Testis (tissue), 3 donors: ENCODE measurements around the gene ZBTB7C. TPM values are rescaled to one million over a fixed set of nuclear protein-coding genes. Genes with fewer than 3 reads are reported as not detected.

Source experiments
- DNase-seq: peaks from one replicate; pipeline ENCODE4 v3.0.0-alpha.2; 2019
- H3K27ac ChIP-seq, 2 donors: fragments of 200-600 bp; sonication (generic); one replicate each; pipeline ENCODE4 v1.5.1; 2019
- H3K27me3 ChIP-seq: fragments of 200-600 bp; sonication (generic); one replicate; pipeline ENCODE4 v1.5.1; 2019
- H3K36me3 ChIP-seq: fragments of 200-600 bp; sonication (generic); one replicate; pipeline ENCODE4 v1.5.1; 2017; ENCODE audit warnings: low read depth; ENCODE audit errors: missing control alignments
- H3K4me1 ChIP-seq: fragments of 200-600 bp; sonication (generic); one replicate; pipeline ENCODE4 v1.5.1; 2019
- H3K4me3 ChIP-seq, 2 donors: fragments of 200-600 bp; sonication (generic); one replicate each; pipeline ENCODE4 v1.5.1; 2017 to 2019
- H3K9me3 ChIP-seq: fragments of 200-600 bp; sonication (generic); one replicate; pipeline ENCODE4 v1.5.1; 2017
- CTCF ChIP-seq, 3 experiments: fragments of 450-650 bp in 2 of 3; fragments of 200-600 bp in 1 of 3; sonication (generic) in 1 of 3; IDR thresholded peaks; one replicate each; pipeline ENCODE4 v1.5.1; 2016 to 2019; ENCODE audit warnings: antibody characterized with exemption in 3 of 3, mild to moderate bottlenecking in 2 of 3, moderate library complexity in 1 of 3
- POLR2A ChIP-seq: fragments of 450-650 bp; IDR thresholded peaks from one replicate; pipeline ENCODE4 v1.6.1; 2017; ENCODE audit warnings: antibody characterized with exemption, mild to moderate bottlenecking, moderate library complexity
- WGBS, 2 donors: methylation state at CpG; one replicate each; pipeline ENCODE4 v1.1.5; 2018; 5-methylcytosine and 5-hydroxymethylcytosine counted together
- intact Hi-C: fragments of 100-400 bp; cut with DNase I; formaldehyde crosslinking; loops from one replicate; pipeline ENCODE4 v1.15.1; 2023; ENCODE audit warnings: low total_unique reads
- polyA plus RNA-seq: library from polyadenylated mRNA; stranded (reverse); fragments of 350-450 nt; fragmentation: Illumina TruSeq; extraction: RNeasy Lipid Tissue Mini Kit (QIAGEN cat#74804); gene quantifications from one replicate; pipeline ENCODE4 v1.2.3, GENCODE V29; 2014; ENCODE audit warnings: low read depth, low replicate concordance; ENCODE audit not compliant: insufficient read depth
- total RNA-seq, 2 donors: library from RNA; depleted of rRNA; stranded (reverse); fragments of >200 nt; gene quantifications; one replicate each; pipeline ENCODE4 v1.2.3, GENCODE V29; 2016

ZBTB7C gene
- total and polyA plus RNA-seq, 3 donors from 2014 or later, result 14.1 to 65.4 (median 42.4) TPM

- H3K27ac ChIP-seq, result peak overlapping the region in 1 of 2 donors; percentile 38
- TF ChIP-seq CTCF (IDR thresholded peaks at IDR 0.05) (no peak), POLR2A (no peak)
- intact Hi-C loops, result no loop called here
These were observed 216.6 kb downstream of the ZBTB7C start for GRCh38 chr18:48192542-48192941.

GRCh38 chr18:48191494-48191893 is 217.7 kb downstream of the ZBTB7C start:
- no peak for DNase-seq
- H3K36me3 ChIP-seq, result no peaks in the 10 kb centered on the region
- intact Hi-C loops, result no loop called here
- H3K27ac ChIP-seq, result peak overlapping the region in 1 of 2 donors; percentile 41
- H3K27me3 ChIP-seq, result no peaks in the 10 kb centered on the region
- no peak overlapping the region for H3K4me3 ChIP-seq
- TF ChIP-seq POLR2A (no peak), CTCF (IDR thresholded peaks at IDR 0.05) (no peak)
- no peaks in the 10 kb centered on the region for H3K9me3 ChIP-seq
- peaks cover 25% of the 10 kb centered on the region for H3K4me1 ChIP-seq
- 56 to 72% methylated on average over 2 to 3 of the region's 3 CpGs for WGBS, 2 donors

More at GRCh38 chr18:48192542-48192941, 216.6 kb downstream of the ZBTB7C start:
- Histone ChIP-seq H3K27me3 (no peaks in the 10 kb centered on the region), H3K4me3 (no peak overlapping the region), H3K4me1 (peaks cover 25% of the 10 kb centered on the region), H3K36me3 (no peaks in the 10 kb centered on the region), H3K9me3 (no peaks in the 10 kb centered on the region)
- no peak for DNase-seq
- WGBS, 2 donors, result 59 to 83% methylated on average over 8 of the region's 8 CpGs

DNA sequence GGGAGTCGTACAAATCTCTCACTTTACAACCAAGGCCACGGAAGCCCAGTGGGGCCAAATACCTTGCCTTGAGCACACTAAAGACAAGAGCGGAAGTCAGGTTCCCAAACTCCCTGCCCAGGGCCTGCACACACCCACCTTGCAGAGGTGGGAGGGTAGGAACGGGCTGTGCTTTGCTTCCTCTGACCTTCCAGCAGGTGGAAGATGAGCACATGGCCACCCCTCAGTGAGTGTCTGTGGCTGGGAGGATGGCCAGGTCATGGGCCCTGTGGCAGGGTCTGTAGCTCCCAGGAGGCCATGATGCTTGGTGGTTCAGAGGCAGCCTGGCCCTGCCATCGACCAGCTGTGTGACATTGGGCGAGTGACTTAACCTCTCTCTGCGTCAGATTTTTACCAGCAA is 218.2 kb downstream of the ZBTB7C start:
- intact Hi-C loops, result no loop called here
- TF ChIP-seq CTCF (IDR thresholded peaks at IDR 0.05) (no peak), POLR2A (no peak)
- H3K36me3 ChIP-seq, result no peaks in the 10 kb centered on the region
- no peak for DNase-seq
- WGBS, 2 donors, result 86 to 89% methylated on average over 3 to 7 of the region's 7 CpGs
- peak overlapping the region in 1 of 2 donors; percentile 41 for H3K27ac ChIP-seq
- H3K27me3 ChIP-seq, result no peaks in the 10 kb centered on the region
- H3K4me3 ChIP-seq, result no peak overlapping the region
- no peaks in the 10 kb centered on the region for H3K9me3 ChIP-seq
- peaks cover 28% of the 10 kb centered on the region for H3K4me1 ChIP-seq

- WGBS, 2 donors, result 82 to 90% methylated on average over 2 of the region's 2 CpGs
These were observed 220.6 kb downstream of the ZBTB7C start for GRCh38 chr18:48188609-48189008.

More at GRCh38 chr18:48188609-48189008, 220.6 kb downstream of the ZBTB7C start:
- no peak overlapping the region for H3K27ac ChIP-seq
- DNase-seq, result no peak
- no peaks in the 10 kb centered on the region for H3K27me3 ChIP-seq
- no peaks in the 10 kb centered on the region for H3K9me3 ChIP-seq
- H3K4me3 ChIP-seq, result no peak overlapping the region
- TF ChIP-seq POLR2A (no peak), CTCF (IDR thresholded peaks at IDR 0.05) (no peak)
- peaks cover 15% of the 10 kb centered on the region for H3K4me1 ChIP-seq
- no peaks in the 10 kb centered on the region for H3K36me3 ChIP-seq
- intact Hi-C loops, result no loop called here
